DND-41 (cell line): ENCODE results near the gene MREG.

Source experiments
- ATAC-seq: fragments of 200-7000 bp; cut with Tn5 transposase; 3 replicates; pipeline ENCODE4 v1.9.1; 2021; ENCODE audit warnings: low read depth; ENCODE audit not compliant: insufficient read depth
- DNase-seq: peaks from one replicate; pipeline ENCODE4 v3.0.0-alpha.2; 2020
- H2AFZ ChIP-seq: 2 replicates; pipeline ENCODE4 v1.6.0; 2012; ENCODE audit warnings: low read depth, low read length
- H3K27ac ChIP-seq: 2 replicates; pipeline ENCODE4 v1.5.1; 2012; ENCODE audit warnings: low read length, inconsistent platforms
- H3K27me3 ChIP-seq: fragments of 200-600 bp; sonication (generic); 2 replicates; pipeline ENCODE4 v1.6.0; 2012; ENCODE audit warnings: low read length, mild to moderate bottlenecking, inconsistent platforms; ENCODE audit not compliant: insufficient read depth, poor library complexity
- H3K36me3 ChIP-seq: 2 replicates; pipeline ENCODE4 v1.5.1; 2012; ENCODE audit warnings: low read length, inconsistent platforms; ENCODE audit not compliant: insufficient read depth
- H3K4me1 ChIP-seq: 2 replicates; pipeline ENCODE4 v1.5.1; 2012; ENCODE audit warnings: mild to moderate bottlenecking, low read length; ENCODE audit not compliant: insufficient read depth
- H3K4me2 ChIP-seq: 2 replicates; pipeline ENCODE4 v1.6.0; 2012; ENCODE audit warnings: mild to moderate bottlenecking, moderate library complexity, low read length, inconsistent platforms; ENCODE audit not compliant: insufficient read depth
- H3K4me3 ChIP-seq, 2 experiments: fragments of 200-600 bp in 1 of 2; shearing (Covaris generic) in 1 of 2; 2 replicates each; pipeline ENCODE4 v1.5.1; 2012 to 2016; ENCODE audit warnings: inconsistent platforms in 2 of 2, low read length in 2 of 2, mild to moderate bottlenecking in 2 of 2, low read depth in 1 of 2, moderate library complexity in 1 of 2
- H3K79me2 ChIP-seq: 2 replicates; pipeline ENCODE4 v1.6.0; 2012; ENCODE audit warnings: low read length, inconsistent platforms; ENCODE audit not compliant: insufficient read depth
- H3K9ac ChIP-seq: 2 replicates; pipeline ENCODE4 v1.6.0; 2012; ENCODE audit warnings: low read depth, mild to moderate bottlenecking, inconsistent platforms, low read length, moderate library complexity
- H3K9me3 ChIP-seq: 2 replicates; pipeline ENCODE4 v1.5.1; 2012; ENCODE audit warnings: low read length, moderate library complexity, mild to moderate bottlenecking, inconsistent platforms; ENCODE audit not compliant: insufficient read depth, severe bottlenecking
- H4K20me1 ChIP-seq: 2 replicates; pipeline ENCODE4 v1.6.0; 2012; ENCODE audit warnings: low read length; ENCODE audit not compliant: insufficient read depth
- CTCF ChIP-seq: IDR thresholded peaks from 2 replicates; pipeline ENCODE4 v1.5.1; 2012; ENCODE audit warnings: borderline replicate concordance, low read length, moderate library complexity, mild to moderate bottlenecking; ENCODE audit not compliant: poor library complexity, severe bottlenecking; ENCODE audit errors: extremely low read depth
- EZH2 ChIP-seq: IDR thresholded peaks from 3 replicates; pipeline ENCODE4 v1.6.1; 2012; ENCODE audit warnings: borderline replicate concordance, low read depth, mild to moderate bottlenecking, moderate library complexity, low read length, inconsistent platforms; ENCODE audit not compliant: severe bottlenecking

Gene MREG

GRCh38 chr2:215940645-215941184, 72.6 kb downstream of the MREG start:
- Histone ChIP-seq H3K4me1 (no peaks in the 10 kb centered on the region), H2AFZ (no peak overlapping the region), H3K9me3 (no peaks in the 10 kb centered on the region), H3K9ac (no peak overlapping the region), H3K4me2 (no peak overlapping the region), H4K20me1 (no peaks in the 10 kb centered on the region), H3K27me3 (no peaks in the 10 kb centered on the region), H3K27ac (no peak overlapping the region), H3K4me3 (no peak overlapping the region), H3K36me3 (peaks cover 34% of the 10 kb centered on the region; the same call in 1 of the 2 replicates), H3K79me2 (no peaks in the 10 kb centered on the region)
- ATAC-seq (no peak), DNase-seq (no peak)
- no peak for TF ChIP-seq CTCF
- no peak for TF ChIP-seq EZH2

- H4K20me1 ChIP-seq: no peaks in the 10 kb centered on the region
- peaks cover 13% of the 10 kb centered on the region; the same call in 1 of the 2 replicates for H3K36me3 ChIP-seq
- no peaks in the 10 kb centered on the region for H3K79me2 ChIP-seq
- no peak overlapping the region for H3K4me3 ChIP-seq
- TF ChIP-seq EZH2 (no peak), CTCF (no peak)
- DNase-seq (no peak), ATAC-seq (no peak)
- no peak overlapping the region for H2AFZ ChIP-seq
- H3K4me1 ChIP-seq: no peaks in the 10 kb centered on the region
- H3K9ac ChIP-seq: no peak overlapping the region
- H3K27ac ChIP-seq: no peak overlapping the region
- H3K4me2 ChIP-seq: no peak overlapping the region
- no peaks in the 10 kb centered on the region for H3K27me3 ChIP-seq
- no peaks in the 10 kb centered on the region for H3K9me3 ChIP-seq
Observed at GRCh38 chr2:215937190-215937589, 76.2 kb downstream of the MREG start.

GRCh38 chr2:215933151-215933550, 80.2 kb downstream of the MREG start:
- Histone ChIP-seq H3K27ac (no peak overlapping the region), H3K4me3 (no peak overlapping the region), H3K4me2 (no peak overlapping the region), H4K20me1 (no peaks in the 10 kb centered on the region), H3K4me1 (no peaks in the 10 kb centered on the region), H3K36me3 (no peaks in the 10 kb centered on the region), H2AFZ (no peak overlapping the region), H3K79me2 (no peaks in the 10 kb centered on the region), H3K9ac (no peak overlapping the region), H3K9me3 (no peaks in the 10 kb centered on the region), H3K27me3 (no peaks in the 10 kb centered on the region)
- TF ChIP-seq EZH2 (no peak), CTCF (no peak)
- DNase-seq (no peak), ATAC-seq (no peak)
